OCI-LY3 (cell line): ENCODE data around the gene MGP.

Source experiments
- H2AFZ ChIP-seq: fragments of 200-600, 300-600 bp; shearing (Covaris generic); 2 replicates; pipeline ENCODE4 v1.6.0; 2014; ENCODE audit warnings: antibody characterized with exemption, low read depth, low read length
- H3K27ac ChIP-seq: fragments of 200-600, 300-600 bp; sonication (generic); 2 replicates; pipeline ENCODE4 v1.5.1; 2014; ENCODE audit warnings: mild to moderate bottlenecking, low read length, moderate library complexity, mixed read lengths
- H3K27me3 ChIP-seq: fragments of 200-600, 300-600 bp; sonication (generic); 2 replicates; pipeline ENCODE4 v1.6.1; 2014; ENCODE audit warnings: low read depth, low read length, mixed read lengths
- H3K36me3 ChIP-seq: fragments of 200-600, 300-600 bp; sonication (generic); replicated peaks from 2 replicates; pipeline ENCODE3; 2014; ENCODE audit warnings: low read depth, low read length, mixed read lengths
- H3K4me1 ChIP-seq: fragments of 300-600, 200-600 bp; sonication (generic); 2 replicates; pipeline ENCODE4 v1.6.1; 2014; ENCODE audit warnings: low read length, mixed read lengths
- H3K4me2 ChIP-seq: fragments of 200-600, 300-600 bp; sonication (generic); 2 replicates; pipeline ENCODE4 v1.6.1; 2014; ENCODE audit warnings: low read length, mixed read lengths
- H3K4me3 ChIP-seq: fragments of 300-600, 200-600 bp; sonication (generic); 2 replicates; pipeline ENCODE4 v1.5.1; 2014; ENCODE audit warnings: antibody characterized with exemption, mild to moderate bottlenecking, low read length, moderate library complexity
- H3K79me2 ChIP-seq: fragments of 300-600, 200-600 bp; shearing (Covaris generic); 2 replicates; pipeline ENCODE4 v1.6.1; 2014; ENCODE audit warnings: mild to moderate bottlenecking, low read length, mixed read lengths
- H3K9ac ChIP-seq: fragments of 300-600, 200-600 bp; shearing (Covaris generic); 2 replicates; pipeline ENCODE4 v1.6.0; 2014; ENCODE audit warnings: mild to moderate bottlenecking, low read length, moderate library complexity
- H3K9me3 ChIP-seq: fragments of 200-600, 300-600 bp; shearing (Covaris generic); 2 replicates; pipeline ENCODE4 v1.6.1; 2014; ENCODE audit warnings: low read length, mixed read lengths; ENCODE audit not compliant: insufficient read depth
- H4K20me1 ChIP-seq: fragments of 200-600, 300-600 bp; sonication (generic); 2 replicates; pipeline ENCODE4 v1.6.1; 2016; ENCODE audit warnings: low read length, mixed read lengths; ENCODE audit not compliant: insufficient read depth
- EZH2phosphoT487 ChIP-seq: fragments of 200-600 bp; shearing (Covaris generic); IDR thresholded peaks from 2 replicates; pipeline ENCODE4 v1.6.1; 2018; ENCODE audit warnings: antibody characterized with exemption, mixed run types, low read depth
- TF ChIP-seq, protein P1 (sequence below): fragments of 200-600, 300-600 bp; sonication (generic); IDR thresholded peaks from 2 replicates; pipeline ENCODE4 v1.5.1; 2014; ENCODE audit warnings: antibody characterized with exemption, low read length, low read depth

MGP gene

DNA sequence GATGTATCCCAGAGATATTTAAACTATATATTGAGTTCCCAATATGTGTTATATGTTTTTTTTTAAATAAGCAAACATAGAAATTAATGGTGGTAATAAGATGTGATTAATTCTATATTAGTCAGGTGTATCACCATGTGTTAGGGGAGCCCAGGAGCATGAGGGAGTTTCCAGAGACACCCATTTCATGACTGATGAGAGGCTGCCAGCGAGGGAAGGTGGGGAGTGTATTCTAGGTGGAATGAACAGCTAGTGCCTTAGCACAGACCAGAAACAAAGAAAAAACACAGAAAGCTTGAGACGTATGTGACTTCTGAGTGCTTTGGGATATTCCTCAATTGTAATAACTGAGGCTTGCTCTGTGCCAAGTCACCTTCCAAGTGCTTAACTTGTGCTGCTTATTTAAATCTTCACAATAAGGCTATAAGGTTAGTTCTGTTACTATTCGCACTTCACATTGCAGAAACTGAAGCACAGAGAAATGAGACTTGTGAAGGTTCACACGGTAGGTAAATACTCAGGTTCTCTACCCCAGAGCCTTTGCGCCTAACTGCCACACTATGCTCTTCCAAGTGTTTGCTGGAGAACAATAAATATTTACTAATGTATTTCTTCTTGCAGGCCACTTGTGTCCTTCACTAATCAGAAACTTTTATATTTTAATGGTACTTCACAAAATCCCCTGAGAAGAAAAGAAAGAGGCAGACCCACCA, 17.9 kb upstream of the MGP start:
- TF ChIP-seq, protein P1, sequence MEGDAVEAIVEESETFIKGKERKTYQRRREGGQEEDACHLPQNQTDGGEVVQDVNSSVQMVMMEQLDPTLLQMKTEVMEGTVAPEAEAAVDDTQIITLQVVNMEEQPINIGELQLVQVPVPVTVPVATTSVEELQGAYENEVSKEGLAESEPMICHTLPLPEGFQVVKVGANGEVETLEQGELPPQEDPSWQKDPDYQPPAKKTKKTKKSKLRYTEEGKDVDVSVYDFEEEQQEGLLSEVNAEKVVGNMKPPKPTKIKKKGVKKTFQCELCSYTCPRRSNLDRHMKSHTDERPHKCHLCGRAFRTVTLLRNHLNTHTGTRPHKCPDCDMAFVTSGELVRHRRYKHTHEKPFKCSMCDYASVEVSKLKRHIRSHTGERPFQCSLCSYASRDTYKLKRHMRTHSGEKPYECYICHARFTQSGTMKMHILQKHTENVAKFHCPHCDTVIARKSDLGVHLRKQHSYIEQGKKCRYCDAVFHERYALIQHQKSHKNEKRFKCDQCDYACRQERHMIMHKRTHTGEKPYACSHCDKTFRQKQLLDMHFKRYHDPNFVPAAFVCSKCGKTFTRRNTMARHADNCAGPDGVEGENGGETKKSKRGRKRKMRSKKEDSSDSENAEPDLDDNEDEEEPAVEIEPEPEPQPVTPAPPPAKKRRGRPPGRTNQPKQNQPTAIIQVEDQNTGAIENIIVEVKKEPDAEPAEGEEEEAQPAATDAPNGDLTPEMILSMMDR = no peak
- no peak for TF ChIP-seq EZH2phosphoT487

GRCh38 chr12:14902465-14902864, 16.8 kb upstream of the MGP start:
- Histone ChIP-seq H2AFZ (no peak overlapping the region), H3K79me2 (no peaks in the 10 kb centered on the region), H4K20me1 (no peaks in the 10 kb centered on the region), H3K27ac (no peak overlapping the region), H3K9me3 (no peaks in the 10 kb centered on the region), H3K4me3 (no peak overlapping the region), H3K36me3 (no peaks in the 10 kb centered on the region), H3K9ac (no peak overlapping the region), H3K4me1 (no peaks in the 10 kb centered on the region), H3K4me2 (no peak overlapping the region), H3K27me3 (no peaks in the 10 kb centered on the region)
- TF ChIP-seq, protein P1 = no peak
- TF ChIP-seq EZH2phosphoT487 = no peak

More for the DNA sequence above, 17.9 kb upstream of the MGP start:
- Histone ChIP-seq H3K27ac (no peak overlapping the region), H4K20me1 (no peaks in the 10 kb centered on the region), H3K9ac (no peak overlapping the region), H3K4me2 (no peak overlapping the region), H3K9me3 (no peaks in the 10 kb centered on the region), H3K36me3 (no peaks in the 10 kb centered on the region), H3K79me2 (no peaks in the 10 kb centered on the region), H3K4me3 (no peak overlapping the region), H3K4me1 (peaks cover 7% of the 10 kb centered on the region), H3K27me3 (no peaks in the 10 kb centered on the region), H2AFZ (no peak overlapping the region)

GRCh38 chr12:14901228-14901562, 15.5 kb upstream of the MGP start:
- Histone ChIP-seq H3K27me3 (no peaks in the 10 kb centered on the region), H3K27ac (no peak overlapping the region), H3K9me3 (no peaks in the 10 kb centered on the region), H3K4me2 (no peak overlapping the region), H3K79me2 (no peaks in the 10 kb centered on the region), H3K4me1 (no peaks in the 10 kb centered on the region), H3K9ac (no peak overlapping the region), H3K36me3 (no peaks in the 10 kb centered on the region), H2AFZ (no peak overlapping the region), H3K4me3 (no peak overlapping the region), H4K20me1 (no peaks in the 10 kb centered on the region)
- TF ChIP-seq EZH2phosphoT487 = no peak
- TF ChIP-seq, protein P1 = no peak

DNA sequence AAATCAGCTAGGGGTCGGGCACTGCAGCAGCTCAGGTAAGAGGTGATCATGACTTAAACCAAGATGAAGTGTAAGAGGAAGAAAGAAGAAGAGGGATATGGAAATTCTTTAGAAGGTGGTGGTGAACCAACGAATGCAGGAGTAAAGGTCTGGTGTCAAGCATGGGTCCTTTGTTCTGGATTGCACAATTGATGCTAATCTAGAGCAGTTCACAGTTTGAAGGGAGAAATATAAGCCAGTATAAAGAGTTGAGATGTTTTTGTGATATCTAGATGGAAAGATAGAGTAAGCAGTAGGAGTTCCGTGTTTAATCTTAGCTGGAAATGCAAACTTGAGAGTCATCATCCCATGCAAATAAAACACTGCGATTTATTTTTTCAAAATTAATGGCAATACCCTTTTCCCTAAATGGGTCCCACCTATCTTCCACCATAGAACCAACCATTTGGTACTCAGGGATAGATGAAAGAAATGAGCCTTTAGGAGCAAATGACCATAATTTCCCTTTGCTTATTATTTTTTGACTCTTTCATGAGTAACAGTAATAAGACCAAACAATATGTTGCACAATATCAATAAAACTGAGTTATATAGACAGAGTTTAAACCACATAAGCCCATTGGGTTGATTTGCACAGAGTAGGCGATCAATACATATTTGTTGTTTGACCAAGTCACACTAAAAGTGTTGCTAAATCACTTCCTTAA, 15.0 kb upstream of the MGP start:
- H3K9me3 ChIP-seq = no peaks in the 10 kb centered on the region
- H4K20me1 ChIP-seq = no peaks in the 10 kb centered on the region
- no peak overlapping the region for H3K4me2 ChIP-seq
- H2AFZ ChIP-seq = no peak overlapping the region
- H3K4me1 ChIP-seq = no peaks in the 10 kb centered on the region
- TF ChIP-seq EZH2phosphoT487 = no peak
- TF ChIP-seq, protein P1 = no peak
- H3K27ac ChIP-seq = no peak overlapping the region
- H3K9ac ChIP-seq = no peak overlapping the region
- H3K36me3 ChIP-seq = no peaks in the 10 kb centered on the region
- H3K27me3 ChIP-seq = no peaks in the 10 kb centered on the region
- H3K4me3 ChIP-seq = no peak overlapping the region
- no peaks in the 10 kb centered on the region for H3K79me2 ChIP-seq
